Activated CD8-positive, alpha-beta memory T cell treated with anti-CD3 and anti-CD28 coated beads for 36 hours (primary cell): Measurements from ENCODE around the gene FGD4. TPM values are rescaled to one million over a fixed set of nuclear protein-coding genes. Genes with fewer than 3 reads are reported as not detected.

Source experiments
- CTCF ChIA-PET: fragments of 350-600 bp; sonication (Branson Sonifier 250); formaldehyde crosslinking; loops from one replicate; lab custom pipeline; 2021; ENCODE audit warnings: antibody characterized with exemption; lab: Charles Lee
- POLR2A ChIA-PET: fragments of 350-600 bp; sonication (Branson Sonifier 250); formaldehyde crosslinking; loops from one replicate; lab custom pipeline; 2021; ENCODE audit warnings: antibody characterized with exemption; lab: Charles Lee
- total RNA-seq, 2 experiments: library from RNA; stranded (reverse); gene quantifications; one replicate each; pipeline ENCODE4 v1.2.3, GENCODE V29; 2021

The FGD4 gene
- total RNA-seq, 2 experiments from 2014 or later = 0.21 to 0.44 TPM

DNA sequence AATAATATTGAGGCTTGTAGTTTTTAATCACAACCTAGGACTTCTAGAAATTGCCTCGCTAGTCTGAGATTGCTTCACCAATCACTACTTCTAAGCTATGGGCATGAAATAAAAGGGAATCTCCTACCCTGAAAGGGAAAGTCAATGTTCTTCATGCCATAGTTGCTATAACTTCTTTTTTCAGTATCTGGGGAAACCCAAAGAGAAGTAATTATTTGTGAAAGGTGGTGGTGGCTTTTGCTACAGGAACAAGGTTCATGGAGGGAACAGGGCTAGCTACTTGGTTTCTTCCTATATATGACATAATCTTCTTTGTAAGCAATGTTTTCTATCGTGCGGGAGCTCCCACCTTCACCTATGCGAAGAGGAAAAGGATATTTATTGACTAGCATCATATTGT is 218.2 kb downstream of the FGD4 start:
- CTCF ChIA-PET = no interaction called here

DNA sequence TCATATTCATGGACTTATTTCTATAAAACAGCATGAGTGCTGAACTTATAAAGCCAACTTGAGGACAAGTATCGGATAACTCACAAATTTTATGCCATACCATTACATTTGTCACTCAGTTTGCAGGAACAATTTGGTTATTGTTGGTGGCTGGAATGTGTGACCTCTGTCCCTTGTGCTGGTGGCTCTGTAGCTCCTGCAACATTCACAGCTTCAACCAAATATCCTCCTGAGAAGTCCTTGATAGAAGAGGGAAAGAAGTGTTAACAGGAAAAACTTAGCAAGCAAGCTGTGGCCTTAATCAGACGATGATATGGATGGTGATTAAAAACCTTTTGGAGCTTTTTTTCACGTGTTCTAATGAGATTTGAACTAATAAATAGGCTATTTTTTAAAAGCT is 218.8 kb downstream of the FGD4 start:
- ChIA-PET POLR2A (no interaction called here), CTCF (no interaction called here)

More for the DNA sequence above, 218.2 kb downstream of the FGD4 start:
- POLR2A ChIA-PET = no interaction called here

DNA sequence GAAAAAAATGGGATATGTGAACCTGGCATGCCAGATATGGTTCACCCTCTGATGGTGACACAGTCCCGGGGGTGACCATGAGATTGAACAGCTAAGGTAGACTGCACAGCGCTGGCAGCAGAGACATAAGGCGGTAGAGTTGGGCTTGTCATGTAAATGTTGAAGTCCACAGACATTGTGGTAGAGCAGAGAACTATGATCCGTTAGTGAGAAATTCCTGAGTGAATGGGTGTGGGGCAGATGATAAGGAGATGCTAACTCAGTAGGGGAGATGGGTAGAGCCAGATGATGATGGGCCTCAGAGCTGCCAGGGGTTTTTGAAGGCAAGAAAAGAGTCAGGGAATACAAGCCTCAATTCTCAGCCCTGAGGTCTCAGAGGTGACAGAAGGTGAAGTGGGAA is 228.6 kb downstream of the FGD4 start:
- CTCF ChIA-PET = no interaction called here
- POLR2A ChIA-PET = no interaction called here

DNA sequence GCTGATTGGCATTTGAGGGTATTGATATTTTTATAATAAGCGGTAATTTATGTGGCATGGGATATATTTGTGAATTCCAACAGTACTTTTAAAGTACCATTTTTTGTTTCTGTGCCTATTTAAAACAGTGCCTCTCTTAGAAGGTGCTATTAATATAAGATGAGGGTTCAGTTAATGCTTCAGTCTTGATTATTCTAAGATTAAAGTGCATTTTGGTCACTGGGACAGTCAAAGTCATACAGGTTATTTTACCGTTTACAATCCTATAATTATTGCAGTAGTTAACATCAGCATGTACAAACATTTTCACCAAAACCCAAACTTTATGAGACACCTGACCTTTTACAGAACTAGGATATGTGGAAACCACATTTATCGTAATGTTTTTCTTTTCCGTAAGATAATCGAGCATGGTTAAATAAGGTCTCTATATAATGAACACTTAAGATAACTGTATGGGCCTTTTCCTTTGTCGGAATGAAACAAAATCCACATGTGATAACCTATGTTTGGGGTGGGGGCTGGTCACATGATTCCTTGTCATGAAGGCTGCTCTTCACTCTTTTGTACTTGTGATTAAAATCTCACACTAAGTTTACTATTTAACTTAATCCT is 242.0 kb downstream of the FGD4 start:
- ChIA-PET POLR2A (no interaction called here), CTCF (no interaction called here)

DNA sequence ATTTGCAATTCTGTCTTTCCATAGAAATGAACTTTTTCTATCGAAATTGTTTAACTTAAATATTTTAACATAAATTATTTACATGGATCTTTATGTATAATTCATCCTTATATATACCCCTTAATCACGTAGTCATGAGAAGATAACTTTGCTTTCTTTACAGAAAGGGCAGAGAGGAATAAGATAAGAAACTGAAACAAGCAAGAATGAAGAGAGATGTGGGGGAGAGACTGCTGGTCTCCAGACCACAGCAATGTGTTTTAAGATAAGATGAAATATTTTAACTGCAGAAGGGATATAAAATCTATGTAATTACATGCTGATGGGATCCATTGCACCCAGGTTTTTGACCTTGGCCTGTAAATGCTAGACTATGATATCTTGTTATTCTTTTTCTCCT is 245.1 kb downstream of the FGD4 start:
- ChIA-PET CTCF (no interaction called here), POLR2A (no interaction called here)

DNA sequence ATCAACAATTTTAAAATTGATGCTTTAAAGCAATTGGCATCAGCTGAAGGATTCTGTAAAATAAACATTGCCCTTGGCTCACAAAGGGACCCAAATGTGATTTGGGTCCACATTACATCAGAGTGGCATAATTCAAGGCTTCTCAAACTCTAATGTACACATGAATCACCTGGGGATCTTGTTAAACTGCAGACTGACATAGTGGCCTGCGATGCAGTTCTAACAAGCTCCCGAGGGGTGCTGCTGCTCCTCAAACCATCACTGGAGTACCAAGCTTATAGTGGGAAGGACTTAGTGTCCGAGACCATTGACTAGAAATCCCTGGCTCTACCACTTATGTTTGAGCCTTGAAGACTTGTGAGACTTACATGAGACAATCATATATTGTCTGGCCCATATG is 247.9 kb downstream of the FGD4 start:
- ChIA-PET POLR2A (no interaction called here), CTCF (no interaction called here)

DNA sequence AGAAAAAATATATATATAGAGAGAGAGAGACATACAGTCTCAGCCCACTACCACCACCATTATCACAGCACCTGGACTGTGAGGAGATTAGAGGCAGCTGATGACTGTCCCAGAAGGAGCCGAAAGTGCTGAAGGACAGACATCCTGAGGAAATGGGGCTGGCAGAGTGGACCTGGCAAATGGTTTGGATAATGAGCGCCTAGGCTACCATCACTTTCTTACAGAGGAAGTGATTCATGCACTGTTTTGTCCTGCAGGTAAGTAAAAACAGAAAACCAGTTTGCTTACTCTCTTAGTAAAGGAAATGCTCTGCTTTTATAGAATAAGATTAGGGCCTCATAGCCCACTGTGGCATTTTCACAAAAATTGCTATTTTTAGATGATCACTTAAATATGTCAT is 251.2 kb downstream of the FGD4 start:
- ChIA-PET CTCF (no interaction called here), POLR2A (no interaction called here)

DNA sequence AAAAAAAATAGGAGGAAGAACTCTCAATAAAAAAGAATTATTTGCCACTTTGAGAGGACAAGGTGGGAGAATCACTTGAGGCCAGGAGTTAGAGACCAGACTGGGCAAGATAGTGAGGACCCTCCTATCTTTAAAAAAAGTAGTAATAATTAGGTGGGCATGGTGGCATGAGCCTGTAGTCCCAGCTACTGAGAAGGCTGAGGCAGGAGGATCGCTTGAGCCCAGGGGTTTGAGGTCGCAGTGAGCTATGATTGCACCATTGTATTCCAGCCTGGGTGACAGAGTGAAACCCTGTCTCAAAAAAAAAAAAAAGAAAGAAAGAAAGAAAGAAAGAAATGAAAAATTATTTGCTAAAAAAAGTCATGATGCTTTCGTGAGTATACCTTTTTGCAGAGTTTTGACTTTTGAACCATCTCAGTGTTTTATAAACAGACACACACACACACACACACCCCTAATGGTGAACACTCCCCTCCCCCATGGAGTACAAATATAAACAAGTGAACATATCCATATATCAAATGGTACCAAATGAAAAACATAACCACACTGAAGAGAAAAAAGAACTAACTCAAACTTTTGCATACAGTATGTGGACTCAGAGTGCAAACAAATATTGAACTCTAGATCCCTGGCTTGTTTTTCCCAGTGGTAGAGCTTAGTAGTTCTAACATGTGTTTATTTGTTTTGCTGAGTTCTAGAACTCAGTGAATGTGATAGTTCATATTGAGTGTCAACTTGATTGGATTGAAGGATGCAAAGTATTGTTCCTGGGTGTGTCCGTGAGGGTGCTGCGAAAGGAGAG is 252.0 kb downstream of the FGD4 start:
- POLR2A ChIA-PET = no interaction called here
- CTCF ChIA-PET = no interaction called here

DNA sequence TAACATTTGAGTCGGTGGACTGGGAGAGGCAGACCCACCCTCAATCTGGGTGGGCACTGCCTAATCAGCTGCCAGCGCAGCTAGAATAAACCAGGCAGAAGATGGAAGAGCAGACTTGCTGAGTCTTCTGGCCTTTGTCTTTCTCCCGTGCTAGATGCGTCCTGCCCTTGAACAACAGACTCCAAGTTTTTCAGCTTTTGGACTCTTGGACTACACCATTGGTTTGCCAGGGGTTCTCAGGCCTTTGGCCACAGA is 252.5 kb downstream of the FGD4 start:
- ChIA-PET POLR2A (no interaction called here), CTCF (no interaction called here)

DNA sequence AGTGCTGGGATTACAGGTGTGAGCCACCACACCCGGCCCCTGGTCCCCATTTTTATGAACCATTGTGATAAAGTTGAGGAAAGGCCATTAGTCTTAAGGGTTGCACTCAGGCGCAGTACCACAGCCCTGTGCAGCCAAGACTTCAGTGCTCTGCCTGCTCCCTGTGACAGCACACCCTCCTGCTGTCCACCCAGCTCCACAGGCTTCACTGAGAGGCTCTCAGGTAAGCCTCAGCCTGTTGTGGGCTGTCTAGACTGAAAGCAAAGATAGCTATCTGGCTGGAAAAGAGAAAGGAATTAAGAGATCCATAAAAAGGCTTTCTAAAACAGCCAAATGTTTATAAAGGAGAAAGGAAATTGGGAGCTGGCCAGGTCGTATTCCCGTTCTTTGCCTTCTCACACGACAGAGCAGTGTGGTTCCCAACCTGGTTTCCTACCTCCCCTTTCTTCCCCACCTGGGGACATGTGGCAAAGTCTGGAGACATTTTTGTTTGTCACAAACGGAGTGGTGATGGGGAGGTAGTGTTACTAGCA is 260.6 kb downstream of the FGD4 start:
- CTCF ChIA-PET = no interaction called here

DNA sequence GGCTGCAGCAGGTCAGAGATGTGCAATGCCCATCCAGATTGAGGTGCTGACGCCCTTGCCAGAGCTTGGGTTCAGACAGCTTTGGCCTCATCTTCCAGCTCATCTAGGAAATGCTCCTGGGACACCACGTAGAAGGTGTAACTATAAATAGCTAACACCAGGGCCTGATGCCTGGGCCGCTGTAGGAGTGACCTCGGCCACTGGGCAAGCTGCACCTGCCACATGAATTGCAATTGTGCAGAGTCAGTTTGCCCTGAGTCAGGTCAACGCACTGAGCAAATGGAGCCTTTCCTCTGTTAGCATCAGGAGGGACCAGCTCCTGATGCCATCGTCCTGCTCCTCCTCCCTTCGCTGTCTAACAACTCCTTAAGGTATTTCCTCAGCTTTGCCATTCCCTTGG is 262.3 kb downstream of the FGD4 start:
- ChIA-PET CTCF (no interaction called here), POLR2A (no interaction called here)

More for the DNA sequence above, 260.6 kb downstream of the FGD4 start:
- POLR2A ChIA-PET = no interaction called here

DNA sequence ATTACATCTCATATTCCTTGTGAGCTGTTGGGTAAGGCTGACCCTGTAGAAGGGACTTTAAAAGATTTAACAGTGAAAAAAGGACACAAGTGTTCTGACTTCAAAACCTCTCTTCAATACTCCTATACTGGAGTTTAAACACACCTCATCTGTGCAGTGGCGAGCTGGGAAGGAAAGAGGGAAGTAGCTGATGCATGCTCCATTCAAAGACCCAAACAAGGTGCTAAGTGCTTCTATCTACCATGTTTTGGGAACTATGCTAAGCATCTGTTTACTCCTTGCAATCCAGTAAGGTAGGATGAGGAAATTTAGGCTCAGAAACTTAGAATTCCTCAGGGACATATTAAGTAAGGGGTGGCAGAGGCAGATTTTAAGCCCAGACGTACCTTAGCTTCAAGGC is 263.3 kb downstream of the FGD4 start:
- POLR2A ChIA-PET = no interaction called here
- CTCF ChIA-PET = no interaction called here

DNA sequence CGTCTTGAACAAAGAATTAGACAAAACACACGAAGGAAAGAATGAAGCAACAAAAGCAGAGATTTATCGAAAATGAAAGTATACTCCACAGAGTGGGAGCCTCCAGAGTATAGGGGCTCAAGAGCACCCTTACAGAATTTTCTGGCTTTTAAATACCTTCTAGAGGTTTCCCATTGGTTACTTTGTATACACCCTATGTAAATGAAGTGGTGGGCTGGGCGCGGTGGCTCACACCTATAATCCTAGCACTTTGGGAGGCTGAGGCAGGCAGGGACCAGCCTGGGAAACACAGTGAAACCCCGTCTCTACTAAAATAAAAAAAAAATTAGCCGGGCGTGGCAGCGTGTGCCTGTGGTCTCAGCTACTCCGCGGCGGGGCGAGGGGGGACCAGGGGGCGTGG is 266.7 kb downstream of the FGD4 start:
- CTCF ChIA-PET = no interaction called here
- POLR2A ChIA-PET = no interaction called here

DNA sequence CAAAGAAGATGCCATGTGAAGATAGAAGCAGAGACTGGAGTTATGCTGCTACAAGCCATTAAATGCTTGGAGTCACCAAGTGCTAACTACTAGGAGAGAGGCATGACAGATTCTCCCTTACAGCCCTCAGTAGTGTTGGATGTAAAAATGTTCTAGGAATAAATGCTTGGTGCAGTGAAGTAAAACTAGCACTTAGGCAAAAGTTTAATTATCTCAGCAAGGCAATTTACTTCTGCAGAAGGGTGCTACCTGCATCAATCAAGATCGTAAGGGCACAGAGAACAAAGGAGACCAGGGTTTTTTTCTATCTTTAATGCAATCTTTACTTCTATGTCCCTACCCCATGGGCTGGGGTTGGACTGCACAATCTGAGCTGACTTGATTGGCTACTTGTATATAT is 270.2 kb downstream of the FGD4 start:
- CTCF ChIA-PET = no interaction called here

DNA sequence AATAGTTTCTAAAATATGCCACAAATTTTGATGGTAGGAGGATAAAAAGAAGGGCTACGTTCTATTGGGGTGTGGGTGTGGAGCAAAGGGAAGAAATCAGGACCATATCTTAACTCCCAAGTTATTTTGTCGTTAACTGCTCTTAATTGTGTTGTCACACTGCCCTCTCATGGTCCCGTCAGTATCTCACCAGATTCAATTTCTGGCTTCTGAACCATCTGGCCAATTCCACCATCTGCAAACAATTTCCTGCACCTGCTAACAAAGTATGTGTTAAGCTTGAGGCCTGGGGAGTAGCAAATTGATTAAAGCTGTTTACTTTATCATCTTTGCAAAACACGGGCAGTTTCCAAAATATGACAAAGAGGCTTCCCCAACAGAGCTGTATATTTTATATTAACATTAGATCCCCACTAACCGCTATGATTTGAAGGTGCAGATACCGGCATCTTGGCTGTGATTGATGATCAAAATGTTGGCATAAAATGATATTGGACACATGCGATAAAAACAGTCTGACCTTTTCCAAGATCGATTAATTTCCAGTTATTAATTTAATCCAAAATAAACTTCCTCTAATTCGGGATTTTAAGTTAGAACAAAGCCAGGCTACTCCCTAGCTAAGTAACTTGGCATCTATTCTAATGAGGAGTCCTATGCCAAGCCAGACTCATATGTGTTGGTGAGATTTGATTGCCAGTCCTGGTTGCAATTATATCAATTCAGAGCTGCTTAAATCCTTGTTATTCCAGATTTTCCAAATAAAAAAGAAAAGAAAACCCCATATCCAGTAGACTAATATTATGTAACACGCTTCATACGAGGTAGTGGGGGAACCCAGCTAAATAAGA is 272.8 kb downstream of the FGD4 start:
- CTCF ChIA-PET = no interaction called here
- POLR2A ChIA-PET = no interaction called here

More for the DNA sequence above, 270.2 kb downstream of the FGD4 start:
- POLR2A ChIA-PET = no interaction called here

DNA sequence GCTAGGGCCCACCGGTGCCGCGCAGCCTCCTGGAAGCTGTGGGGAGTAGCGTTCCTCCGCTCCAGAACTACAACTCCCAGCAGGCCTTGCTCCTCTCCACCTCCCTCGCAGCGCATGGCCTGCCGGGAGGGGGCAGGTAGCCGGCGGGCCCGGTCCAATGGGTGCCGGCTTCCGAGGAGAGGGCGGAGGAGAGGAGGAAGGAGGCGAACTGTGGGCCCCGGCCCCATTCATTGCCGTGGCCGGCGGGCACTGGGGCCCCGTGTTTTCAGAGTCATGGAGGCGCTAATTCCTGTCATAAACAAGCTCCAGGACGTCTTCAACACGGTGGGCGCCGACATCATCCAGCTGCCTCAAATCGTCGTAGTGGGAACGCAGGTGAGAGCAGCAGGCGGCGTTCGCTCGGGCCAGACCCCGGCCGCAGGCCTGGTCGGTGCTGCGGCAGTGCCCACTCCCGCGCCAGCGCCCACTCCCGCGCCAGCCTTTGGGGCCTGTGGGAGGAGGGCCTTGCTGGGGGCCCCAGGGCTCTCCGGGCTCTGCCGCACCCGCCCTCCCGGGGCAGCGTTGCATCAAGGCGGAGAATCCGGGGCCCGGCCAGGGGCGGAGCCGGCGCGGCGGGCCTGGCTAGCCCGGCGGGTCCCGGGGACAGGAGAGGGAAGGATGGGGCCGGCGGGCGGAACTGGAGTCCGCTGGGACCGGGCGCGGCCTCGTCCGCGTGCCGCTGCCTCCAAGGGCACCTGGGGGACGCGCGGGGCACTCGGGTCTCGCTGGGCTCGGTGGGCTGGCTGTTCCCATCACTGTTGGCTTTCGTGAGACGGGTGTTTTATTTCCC is 279.9 kb downstream of the FGD4 start, which contains the start of gene DNM1L:
Gene DNM1L (plus strand): TSS at position 211 of the 829 bp plus-strand sequence. CDS start 63 bp downstream, at position 274.
- ChIA-PET CTCF (interaction anchor here (1.0 to 1.4 kb wide), 3 partner anchors 77 to 1343 kb away, joined by 3 read pairs; partner anchors contain the start of genes ALG10 and YARS2), POLR2A (interaction anchor here (0.5 to 0.6 kb wide), 2 partner anchors 149 to 231 kb away, joined by 3 to 4 read pairs; no protein-coding TSS in a partner anchor)

DNA sequence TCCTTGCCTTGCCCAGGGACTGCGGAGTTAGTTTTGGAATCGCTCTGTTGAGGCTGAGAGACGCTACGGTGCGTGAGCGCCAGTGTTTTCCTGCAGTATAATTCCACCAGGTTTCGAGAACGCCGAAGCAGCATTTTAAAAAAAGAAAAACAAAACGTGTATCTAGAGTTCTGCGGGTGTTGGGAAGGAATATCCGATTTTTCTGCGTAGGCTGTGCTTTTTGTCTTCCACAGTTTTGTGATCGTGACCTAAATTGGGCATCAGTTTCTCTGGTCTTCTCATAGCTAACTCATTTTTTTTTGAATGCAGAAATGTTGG is 280.5 kb downstream of the FGD4 start:
- ChIA-PET POLR2A (no interaction called here), CTCF (no interaction called here)

DNA sequence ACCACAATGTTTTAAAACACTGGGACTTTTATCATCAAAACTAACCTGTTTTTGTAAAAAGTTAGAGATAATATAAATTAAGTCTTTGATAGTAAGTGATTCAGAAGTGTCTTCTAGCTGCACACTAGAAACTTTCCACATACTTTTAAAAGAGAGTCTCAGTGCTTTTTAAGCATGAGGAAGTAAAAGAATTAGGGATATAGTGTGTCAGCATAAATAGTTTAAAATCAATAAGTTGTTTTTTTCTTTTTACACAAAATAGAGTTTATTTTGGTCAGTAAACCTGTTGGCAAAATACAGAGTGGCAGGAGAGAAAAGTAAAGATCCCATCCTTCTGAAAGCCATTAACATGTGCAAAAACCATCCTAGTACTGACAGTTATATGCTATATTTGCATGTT is 281.4 kb downstream of the FGD4 start:
- ChIA-PET CTCF (no interaction called here), POLR2A (no interaction called here)

DNA sequence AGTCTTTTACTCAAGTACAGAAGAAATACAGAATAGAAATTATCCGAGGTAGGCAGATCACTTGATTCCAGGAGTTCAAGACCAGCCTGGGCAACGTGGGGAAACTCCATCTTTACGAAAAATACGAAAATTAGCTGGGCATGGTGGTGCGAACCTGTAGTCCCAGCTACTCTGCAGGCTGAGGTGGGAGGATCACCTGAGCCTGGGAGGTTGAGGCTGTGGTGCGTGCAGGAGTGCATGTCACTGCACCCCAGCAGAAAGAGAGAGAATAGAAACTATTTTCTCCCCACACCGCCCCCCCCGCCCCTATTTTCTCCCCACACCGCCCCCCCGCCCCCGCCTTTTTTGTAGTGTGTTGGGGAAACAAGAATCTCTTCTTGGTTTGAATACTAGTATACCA is 281.9 kb downstream of the FGD4 start:
- POLR2A ChIA-PET = interaction anchor here (0.6 kb wide), 1 partner anchor 73 kb away, joined by 4 read pairs; no protein-coding TSS in a partner anchor
- CTCF ChIA-PET = no interaction called here
